ENCODE measurements around the gene PI4KB. TPM values are rescaled to one million over a fixed set of nuclear protein-coding genes. Genes with fewer than 3 reads are reported as not detected.

The PI4KB gene
- total and polyA plus RNA-seq, 2 donors from 2014 or later = 43.5 to 60.9 TPM

- peak within 1 kb of the TSS; percentile 61 to 87 (median 65) for H3K4me3 ChIP-seq (ENCODE audit: low read length in 3 of 3)
- no peak for TF ChIP-seq CTCF (IDR thresholded peaks at IDR 0.05; ENCODE audit: borderline replicate concordance, extremely low read depth, insufficient read depth)
- intact Hi-C loops (cut with DNase I) = no loop called here
- peak within 1 kb of the TSS; percentile 85 to 93 for H3K27ac ChIP-seq (ENCODE audit: low read depth in 2 of 2, low read length in 2 of 2)
- no peaks in the 10 kb centered on the region for H3K9me3 ChIP-seq (ENCODE audit: control insufficient read depth in 2 of 3, insufficient read depth in 1 of 3, low read length in 3 of 3)
- FAIRE-seq (no peak), DNase-seq (peak; percentile 79 to 94 (median 89))
- H3K9ac ChIP-seq (ENCODE audit: low read length in 3 of 3) = peak within 1 kb of the TSS in 1 of 3 donors; percentile 79
- no peaks in the 10 kb centered on the region for H3K27me3 ChIP-seq (ENCODE audit: control insufficient read depth, insufficient read depth, low read length)
- H3K4me1 ChIP-seq (ENCODE audit: control insufficient read depth in 2 of 3, insufficient read depth in 2 of 3, low read depth in 1 of 3, low read length in 3 of 3) = peaks cover 0 to 48% (median 45%) of the 10 kb centered on the region in 3 donors
- H3K36me3 ChIP-seq (ENCODE audit: control insufficient read depth in 2 of 3, insufficient read depth in 3 of 3, low read length in 3 of 3) = no peaks in the 10 kb centered on the region
Measured at GRCh38 chr1:151372058-151372934, 45.1 kb upstream of the PI4KB start, which contains the start of gene SELENBP1. TSS of gene SELENBP1 (minus strand) at chr1:151372705. CDS start at chr1:151372641, 64 bp downstream.

- H3K4me3 ChIP-seq (ENCODE audit: low read length in 3 of 3) = peak overlapping the region in 2 of 3 donors; percentile 65 to 87
- H3K36me3 ChIP-seq (ENCODE audit: control insufficient read depth in 2 of 3, insufficient read depth in 3 of 3, low read length in 3 of 3) = peaks cover 0 to 3% (median 1%) of the 10 kb centered on the region in 3 donors
- H3K9ac ChIP-seq (ENCODE audit: low read length in 3 of 3) = peak overlapping the region in 1 of 3 donors; percentile 79
- intact Hi-C loops (cut with DNase I) = no loop called here
- no peaks in the 10 kb centered on the region for H3K9me3 ChIP-seq (ENCODE audit: control insufficient read depth in 2 of 3, insufficient read depth in 1 of 3, low read length in 3 of 3)
- H3K27ac ChIP-seq (ENCODE audit: low read depth in 2 of 2, low read length in 2 of 2) = peak overlapping the region; percentile 85 to 93
- no peak for FAIRE-seq
- peak; percentile 35 to 84 (median 63) for DNase-seq
- no peaks in the 10 kb centered on the region for H3K27me3 ChIP-seq (ENCODE audit: control insufficient read depth, insufficient read depth, low read length)
- TF ChIP-seq CTCF (IDR thresholded peaks at IDR 0.05; ENCODE audit: borderline replicate concordance, extremely low read depth, insufficient read depth) = no peak
- peaks cover 0 to 48% (median 45%) of the 10 kb centered on the region in 3 donors for H3K4me1 ChIP-seq (ENCODE audit: control insufficient read depth in 2 of 3, insufficient read depth in 2 of 3, low read depth in 1 of 3, low read length in 3 of 3)
Measured at GRCh38 chr1:151371370-151372057, 44.3 kb upstream of the PI4KB start.

DNA sequence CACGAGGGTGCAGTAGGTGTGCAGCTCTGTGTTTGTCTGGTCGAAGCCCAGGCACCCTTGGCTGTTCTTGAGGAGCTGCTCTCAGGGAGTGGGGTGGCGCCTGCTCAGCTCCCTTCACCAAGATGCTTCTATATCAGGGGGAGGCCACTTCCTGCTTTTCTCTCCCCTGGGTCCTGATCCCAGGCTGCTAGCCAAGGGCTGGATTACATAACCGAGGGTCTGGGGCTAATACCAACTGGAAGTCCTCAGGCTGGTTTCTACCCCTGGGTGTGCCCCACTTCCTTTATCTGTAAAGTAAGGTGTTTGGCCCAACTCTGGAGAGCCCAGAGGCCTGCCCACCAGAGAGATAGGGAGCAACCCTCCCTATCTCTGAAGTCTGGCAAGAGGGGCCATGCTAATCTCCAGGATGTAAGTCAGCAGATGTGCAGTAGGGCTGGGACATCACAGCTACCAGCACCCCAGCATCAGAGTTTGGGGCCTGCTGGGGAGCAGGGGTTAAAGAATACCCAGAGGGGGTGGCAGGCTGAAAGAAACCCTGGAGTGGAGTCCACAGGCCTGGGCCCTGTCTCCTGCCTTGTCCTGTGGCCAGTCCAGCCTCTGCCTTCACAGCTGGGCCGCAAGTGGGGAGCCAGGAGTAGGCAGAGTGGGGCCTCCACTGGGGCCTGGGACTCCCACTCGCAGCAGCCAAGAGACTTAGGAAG, 43.1 kb upstream of the PI4KB start:
- Histone ChIP-seq H3K27me3 (ENCODE audit: control insufficient read depth, insufficient read depth, low read length) (no peaks in the 10 kb centered on the region), H3K27ac (ENCODE audit: low read depth in 2 of 2, low read length in 2 of 2) (peak overlapping the region in 1 of 2 donors; percentile 79), H3K4me3 (ENCODE audit: low read length in 3 of 3) (no peak overlapping the region), H3K9ac (ENCODE audit: low read length in 3 of 3) (peak overlapping the region in 1 of 3 donors; percentile 48), H3K36me3 (ENCODE audit: control insufficient read depth in 2 of 3, insufficient read depth in 3 of 3, low read length in 3 of 3) (peaks cover 0 to 14% (median 3%) of the 10 kb centered on the region in 3 donors), H3K9me3 (ENCODE audit: control insufficient read depth in 2 of 3, insufficient read depth in 1 of 3, low read length in 3 of 3) (no peaks in the 10 kb centered on the region), H3K4me1 (ENCODE audit: control insufficient read depth in 2 of 3, insufficient read depth in 2 of 3, low read depth in 1 of 3, low read length in 3 of 3) (peaks cover 0 to 48% (median 45%) of the 10 kb centered on the region in 3 donors)
- TF ChIP-seq CTCF (IDR thresholded peaks at IDR 0.05; ENCODE audit: borderline replicate concordance, extremely low read depth, insufficient read depth) = no peak
- FAIRE-seq = no peak
- intact Hi-C loops (cut with DNase I) = no loop called here
- DNase-seq = peak in 1 of 5 donors; percentile 73
